D721Med (cell line): ENCODE results near the gene POLA1.

Experiments used
- DNase-seq: peaks from one replicate; pipeline ENCODE4 v3.0.0; 2011; ENCODE audit warnings: low spot score; ENCODE audit not compliant: insufficient read length
- FAIRE-seq: peaks from 2 replicates; lab custom pipeline; 2011; peaks lifted over from hg19 to GRCh38; lab: Jason Lieb, UNC
- TF ChIP-seq, protein P1 (sequence below): IDR thresholded peaks from 2 replicates; pipeline ENCODE4 v1.5.1; 2012; ENCODE audit warnings: mild to moderate bottlenecking, control low read depth; ENCODE audit not compliant: insufficient read depth; ENCODE audit errors: missing control alignments

Gene POLA1

DNA sequence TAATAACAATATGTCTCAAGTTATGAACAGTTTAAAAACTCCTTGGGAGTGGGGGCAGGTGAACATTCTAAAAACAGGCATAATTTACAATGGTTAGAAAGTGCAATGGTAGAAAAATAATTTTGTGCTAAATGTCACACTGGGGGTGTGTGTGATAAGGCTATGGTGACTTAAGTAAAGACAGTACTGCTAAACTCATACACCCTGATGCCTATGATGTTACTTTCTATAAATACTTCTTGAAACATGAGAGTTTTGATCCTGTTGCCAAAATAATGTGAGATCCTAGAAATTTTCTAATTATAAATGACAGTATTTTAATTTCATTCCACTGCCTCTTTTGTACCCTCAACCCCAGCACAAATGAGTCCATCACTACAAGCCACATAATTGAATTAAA, 144.2 kb downstream of the POLA1 start:
- TF ChIP-seq, protein P1, sequence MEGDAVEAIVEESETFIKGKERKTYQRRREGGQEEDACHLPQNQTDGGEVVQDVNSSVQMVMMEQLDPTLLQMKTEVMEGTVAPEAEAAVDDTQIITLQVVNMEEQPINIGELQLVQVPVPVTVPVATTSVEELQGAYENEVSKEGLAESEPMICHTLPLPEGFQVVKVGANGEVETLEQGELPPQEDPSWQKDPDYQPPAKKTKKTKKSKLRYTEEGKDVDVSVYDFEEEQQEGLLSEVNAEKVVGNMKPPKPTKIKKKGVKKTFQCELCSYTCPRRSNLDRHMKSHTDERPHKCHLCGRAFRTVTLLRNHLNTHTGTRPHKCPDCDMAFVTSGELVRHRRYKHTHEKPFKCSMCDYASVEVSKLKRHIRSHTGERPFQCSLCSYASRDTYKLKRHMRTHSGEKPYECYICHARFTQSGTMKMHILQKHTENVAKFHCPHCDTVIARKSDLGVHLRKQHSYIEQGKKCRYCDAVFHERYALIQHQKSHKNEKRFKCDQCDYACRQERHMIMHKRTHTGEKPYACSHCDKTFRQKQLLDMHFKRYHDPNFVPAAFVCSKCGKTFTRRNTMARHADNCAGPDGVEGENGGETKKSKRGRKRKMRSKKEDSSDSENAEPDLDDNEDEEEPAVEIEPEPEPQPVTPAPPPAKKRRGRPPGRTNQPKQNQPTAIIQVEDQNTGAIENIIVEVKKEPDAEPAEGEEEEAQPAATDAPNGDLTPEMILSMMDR, result no peak
- no peak for FAIRE-seq
- DNase-seq, result no peak

DNA sequence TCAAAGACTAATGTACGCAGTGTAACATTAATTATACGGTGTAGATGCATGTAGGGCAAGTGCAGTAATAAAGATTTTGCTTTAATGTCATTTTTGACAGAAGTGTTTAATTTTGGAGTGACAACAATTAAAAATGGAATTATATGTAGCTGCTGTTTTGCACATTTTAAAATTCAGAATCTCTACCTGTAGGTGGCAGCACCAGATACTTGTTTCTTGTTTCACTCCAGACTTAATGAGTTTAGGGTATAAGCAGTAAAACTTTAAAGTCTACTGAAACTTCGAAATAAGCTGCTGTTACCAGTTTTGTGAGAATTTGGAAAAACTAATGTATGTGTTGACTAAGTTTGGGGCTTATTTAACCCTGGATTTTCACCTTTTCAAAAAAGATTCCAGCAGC, 144.9 kb downstream of the POLA1 start:
- DNase-seq (no peak), FAIRE-seq (peak; percentile 53)
- TF ChIP-seq, protein P1, result peak; percentile 50

DNA sequence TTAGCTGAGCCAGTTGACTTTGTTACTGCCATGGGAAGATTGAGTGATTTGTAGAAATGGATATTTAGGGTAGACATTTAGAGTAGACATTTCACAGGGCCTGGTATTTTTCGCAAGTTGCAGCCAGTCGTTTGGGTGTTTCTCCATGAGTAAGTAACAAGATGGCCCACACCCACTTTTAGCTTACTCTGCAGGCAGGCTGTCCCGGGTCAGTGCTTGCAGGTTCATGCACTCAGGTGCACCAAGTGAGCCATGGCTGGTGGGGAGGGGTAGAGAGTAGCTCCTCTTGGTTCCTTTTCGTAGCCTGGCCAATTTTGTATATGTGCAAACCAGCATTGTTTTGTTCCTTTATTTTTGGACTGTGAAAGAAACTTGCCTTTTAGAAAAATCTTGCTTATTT, 145.6 kb downstream of the POLA1 start:
- FAIRE-seq (no peak), DNase-seq (no peak)
- TF ChIP-seq, protein P1, result no peak

DNA sequence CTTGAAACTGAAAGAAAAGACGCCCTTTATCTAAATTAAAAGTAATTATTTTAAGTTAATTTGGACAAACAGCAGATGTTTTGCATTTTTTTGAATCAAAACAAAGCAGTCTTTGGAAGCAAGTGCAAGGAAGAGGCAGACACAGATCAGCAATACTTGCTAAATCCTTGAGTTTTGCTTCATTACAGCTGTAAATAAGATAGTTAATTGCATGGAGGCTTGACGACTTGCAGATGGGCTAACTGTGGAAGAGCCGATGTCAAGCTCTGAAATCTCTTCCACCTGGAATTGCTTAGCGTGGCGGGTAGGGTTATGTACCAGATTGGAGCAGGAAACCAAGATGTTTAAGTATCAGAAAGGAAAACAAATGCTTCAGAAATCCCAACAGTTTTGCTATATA, 148.8 kb downstream of the POLA1 start:
- peak; percentile 80 for FAIRE-seq
- no peak for DNase-seq
- TF ChIP-seq, protein P1, result no peak

DNA sequence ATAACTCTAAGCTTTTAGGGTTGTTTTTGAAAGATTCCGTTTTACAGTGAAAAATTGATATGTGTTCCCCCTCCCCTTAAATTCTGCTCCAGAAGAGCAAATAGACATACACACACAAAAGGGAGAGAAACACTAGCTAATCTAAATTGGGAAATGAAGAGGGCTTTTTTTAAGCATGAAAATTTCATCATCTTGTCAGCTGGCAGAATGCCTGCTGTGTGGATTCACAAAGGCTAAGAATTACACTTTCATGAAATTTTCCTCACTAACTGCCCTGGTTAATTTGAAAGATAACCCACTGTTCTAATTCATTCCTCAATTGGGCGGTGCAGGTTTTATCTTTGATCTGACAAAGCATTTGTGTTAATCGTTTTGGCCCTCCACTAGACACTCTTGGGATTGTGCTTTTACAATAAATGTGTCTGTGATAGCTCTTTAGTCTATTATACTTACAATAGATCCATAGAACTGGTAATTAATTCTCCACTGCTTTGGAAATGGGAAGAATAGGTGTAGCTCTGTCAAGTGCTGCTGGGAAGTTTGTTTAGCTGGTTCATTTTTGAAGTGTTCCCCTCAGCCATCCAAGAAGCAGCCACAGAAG, 152.9 kb downstream of the POLA1 start:
- FAIRE-seq (peak; percentile 67), DNase-seq (no peak)
- TF ChIP-seq, protein P1, result no peak

DNA sequence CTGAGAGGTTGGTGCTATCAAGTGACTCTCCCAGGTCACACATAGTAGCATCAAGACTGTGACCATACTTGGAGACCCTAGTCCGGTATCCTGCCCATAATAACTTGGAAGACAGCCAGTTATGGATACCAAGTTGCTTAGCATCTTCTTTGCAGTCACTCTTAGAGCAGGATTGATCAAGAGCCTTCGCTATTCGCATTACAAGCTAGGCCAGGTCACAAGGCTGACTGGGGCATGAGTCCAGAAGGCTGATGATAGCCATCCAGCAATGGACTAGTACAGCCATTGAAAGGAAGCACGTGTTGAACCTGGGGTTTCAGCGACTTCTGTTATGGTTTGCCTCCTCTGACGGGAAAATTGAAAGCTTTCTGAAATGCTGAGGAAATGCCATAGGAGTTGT, 157.6 kb downstream of the POLA1 start:
- FAIRE-seq (no peak), DNase-seq (no peak)
- TF ChIP-seq, protein P1, result no peak

DNA sequence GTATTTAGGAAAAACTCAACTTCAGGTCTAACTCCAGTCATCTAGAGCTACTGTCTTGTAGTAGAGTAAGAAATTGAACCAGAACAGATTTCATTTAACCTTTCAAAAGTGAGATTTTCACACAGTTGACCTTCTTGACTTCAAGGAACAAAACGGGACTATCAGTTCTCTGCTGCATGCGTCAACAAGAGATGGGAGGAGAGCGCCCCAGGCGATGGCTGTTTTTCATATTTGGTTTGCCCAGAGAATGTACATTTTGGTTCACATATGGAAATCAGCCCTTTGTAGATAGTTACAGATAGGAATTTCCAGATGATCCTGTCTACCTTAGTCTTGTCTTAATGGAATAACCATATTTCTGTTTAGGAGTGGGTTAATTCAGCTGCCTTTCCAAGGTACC, 158.1 kb downstream of the POLA1 start:
- TF ChIP-seq, protein P1, result no peak
- FAIRE-seq (no peak), DNase-seq (no peak)
